Keratinocyte (primary cell): Measurements from ENCODE around the gene SLC22A1.

Experiments used
- EZH2 ChIP-seq: IDR thresholded peaks from one replicate; pipeline ENCODE4 v1.6.1; 2012; ENCODE audit warnings: inconsistent platforms, mild to moderate bottlenecking, low read length, moderate library complexity
- TF ChIP-seq, protein P1 (sequence below), 3 experiments: IDR thresholded peaks in 1 of 3; conservative IDR thresholded peaks in 1 of 3; optimal IDR thresholded peaks in 1 of 3; 2 replicates in 2 of 3; 3 replicates in 1 of 3; pipeline versions ENCODE3 to v1.5.1; 2011; ENCODE audit warnings: low read length in 3 of 3, mild to moderate bottlenecking in 3 of 3, moderate library complexity in 2 of 3, control low read depth in 1 of 3, inconsistent platforms in 1 of 3; ENCODE audit not compliant: insufficient read depth in 2 of 3; ENCODE audit errors: extremely low read depth in 1 of 3

DNA sequence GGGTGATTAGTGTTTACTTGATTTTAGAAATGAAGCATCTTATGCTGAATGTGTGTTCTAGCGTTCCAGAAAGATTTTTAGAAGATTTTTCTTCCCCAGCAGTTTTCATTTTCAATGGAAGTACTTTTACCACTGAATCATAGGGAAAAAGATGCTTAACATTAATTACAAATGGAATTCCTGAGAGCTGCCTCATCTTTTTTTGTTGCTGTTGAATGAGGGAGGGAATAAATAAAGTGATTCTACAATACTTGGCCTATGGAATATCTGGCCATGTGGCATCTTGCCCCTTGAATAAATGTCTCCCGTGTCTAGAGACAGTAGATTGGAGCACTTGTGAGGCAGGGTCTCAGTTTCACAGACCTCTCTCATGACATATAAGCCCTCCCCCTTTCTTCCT, 44.1 kb upstream of the SLC22A1 start:
- TF ChIP-seq, protein P1, sequence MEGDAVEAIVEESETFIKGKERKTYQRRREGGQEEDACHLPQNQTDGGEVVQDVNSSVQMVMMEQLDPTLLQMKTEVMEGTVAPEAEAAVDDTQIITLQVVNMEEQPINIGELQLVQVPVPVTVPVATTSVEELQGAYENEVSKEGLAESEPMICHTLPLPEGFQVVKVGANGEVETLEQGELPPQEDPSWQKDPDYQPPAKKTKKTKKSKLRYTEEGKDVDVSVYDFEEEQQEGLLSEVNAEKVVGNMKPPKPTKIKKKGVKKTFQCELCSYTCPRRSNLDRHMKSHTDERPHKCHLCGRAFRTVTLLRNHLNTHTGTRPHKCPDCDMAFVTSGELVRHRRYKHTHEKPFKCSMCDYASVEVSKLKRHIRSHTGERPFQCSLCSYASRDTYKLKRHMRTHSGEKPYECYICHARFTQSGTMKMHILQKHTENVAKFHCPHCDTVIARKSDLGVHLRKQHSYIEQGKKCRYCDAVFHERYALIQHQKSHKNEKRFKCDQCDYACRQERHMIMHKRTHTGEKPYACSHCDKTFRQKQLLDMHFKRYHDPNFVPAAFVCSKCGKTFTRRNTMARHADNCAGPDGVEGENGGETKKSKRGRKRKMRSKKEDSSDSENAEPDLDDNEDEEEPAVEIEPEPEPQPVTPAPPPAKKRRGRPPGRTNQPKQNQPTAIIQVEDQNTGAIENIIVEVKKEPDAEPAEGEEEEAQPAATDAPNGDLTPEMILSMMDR (optimal IDR thresholded peaks at IDR 0.05 in 1 of 3, IDR thresholded peaks at IDR 0.05 in 1 of 3, conservative IDR thresholded peaks at IDR 0.05 in 1 of 3; ENCODE audit: extremely low read depth in 1 of 3, insufficient read depth in 2 of 3, low read length in 3 of 3): no peak
- TF ChIP-seq EZH2: no peak
